VCaP (cell line): ENCODE results near the gene KSR1.

Source experiments
- H3K27ac ChIP-seq: fragments of 450-650 bp; 2 replicates; pipeline ENCODE4 v1.5.1; 2017
- TF ChIP-seq, protein P1 (sequence below): fragments of 450-650 bp; conservative IDR thresholded peaks from 2 replicates; pipeline ENCODE4 v1.5.1; 2017; ENCODE audit warnings: mild to moderate bottlenecking, moderate library complexity

The KSR1 gene

DNA sequence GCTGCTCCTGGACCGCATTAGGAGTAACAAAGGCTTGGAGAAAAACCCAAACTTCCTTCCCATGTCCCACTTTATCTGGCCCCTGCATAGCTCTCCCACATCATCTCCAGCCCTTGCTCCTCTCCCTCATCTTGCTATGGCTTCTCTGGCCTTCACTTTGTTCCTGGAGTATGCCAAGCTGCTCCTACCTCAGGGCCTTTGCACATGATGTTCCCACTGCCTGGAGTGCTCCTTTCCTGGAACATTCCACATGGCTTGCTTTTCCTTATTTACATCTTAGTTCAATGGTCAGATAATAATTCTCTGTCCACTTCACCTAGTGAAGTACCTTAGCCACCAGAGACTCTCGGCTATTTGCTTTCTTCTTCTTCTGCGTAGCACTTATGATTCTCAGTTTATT lies 4.3 kb upstream of the KSR1 start:
- H3K27ac ChIP-seq, result no peak overlapping the region
- TF ChIP-seq, protein P1, sequence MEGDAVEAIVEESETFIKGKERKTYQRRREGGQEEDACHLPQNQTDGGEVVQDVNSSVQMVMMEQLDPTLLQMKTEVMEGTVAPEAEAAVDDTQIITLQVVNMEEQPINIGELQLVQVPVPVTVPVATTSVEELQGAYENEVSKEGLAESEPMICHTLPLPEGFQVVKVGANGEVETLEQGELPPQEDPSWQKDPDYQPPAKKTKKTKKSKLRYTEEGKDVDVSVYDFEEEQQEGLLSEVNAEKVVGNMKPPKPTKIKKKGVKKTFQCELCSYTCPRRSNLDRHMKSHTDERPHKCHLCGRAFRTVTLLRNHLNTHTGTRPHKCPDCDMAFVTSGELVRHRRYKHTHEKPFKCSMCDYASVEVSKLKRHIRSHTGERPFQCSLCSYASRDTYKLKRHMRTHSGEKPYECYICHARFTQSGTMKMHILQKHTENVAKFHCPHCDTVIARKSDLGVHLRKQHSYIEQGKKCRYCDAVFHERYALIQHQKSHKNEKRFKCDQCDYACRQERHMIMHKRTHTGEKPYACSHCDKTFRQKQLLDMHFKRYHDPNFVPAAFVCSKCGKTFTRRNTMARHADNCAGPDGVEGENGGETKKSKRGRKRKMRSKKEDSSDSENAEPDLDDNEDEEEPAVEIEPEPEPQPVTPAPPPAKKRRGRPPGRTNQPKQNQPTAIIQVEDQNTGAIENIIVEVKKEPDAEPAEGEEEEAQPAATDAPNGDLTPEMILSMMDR, result no peak

DNA sequence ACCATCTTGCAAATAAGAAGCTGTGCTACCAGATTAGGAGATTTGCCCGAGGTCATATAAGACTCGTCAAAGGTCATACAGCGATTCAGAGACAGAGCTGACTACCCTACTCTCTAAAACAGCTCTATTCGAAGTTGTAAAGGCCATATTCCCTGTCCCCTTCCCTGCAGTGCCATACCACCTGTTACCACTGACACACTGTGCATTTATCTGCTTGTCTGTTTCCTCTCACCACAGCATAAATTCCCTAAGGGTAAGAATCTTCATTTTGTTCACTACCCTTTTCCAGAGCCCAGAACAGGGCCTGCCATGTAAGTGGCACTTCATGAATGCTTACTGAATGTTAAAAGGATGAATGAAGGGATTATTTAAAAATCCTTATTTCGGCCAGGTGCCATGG lies 3.4 kb upstream of the KSR1 start:
- H3K27ac ChIP-seq, result no peak overlapping the region
- TF ChIP-seq, protein P1, result no peak; the same call in 1 of the 2 replicates

DNA sequence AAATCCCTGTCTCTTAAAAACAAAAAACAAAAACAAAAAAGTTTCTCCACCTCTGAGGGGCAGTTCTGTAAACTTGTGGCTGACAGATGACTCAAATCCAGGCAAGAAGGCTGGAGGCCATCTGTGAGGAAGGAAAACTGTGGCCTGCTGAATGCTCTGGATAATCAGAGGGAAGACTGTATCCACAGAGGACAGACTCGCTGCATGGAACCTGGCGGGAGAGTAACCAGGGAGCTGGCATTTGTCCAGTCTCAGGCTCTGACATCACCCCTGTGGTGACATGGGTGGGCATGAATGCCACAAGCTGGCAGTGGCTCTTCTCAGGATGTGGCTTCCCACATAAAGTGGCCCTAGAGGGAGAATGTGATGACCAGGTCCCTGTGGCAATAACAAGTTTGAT lies 2.8 kb upstream of the KSR1 start:
- TF ChIP-seq, protein P1, result no peak
- H3K27ac ChIP-seq, result no peak overlapping the region

DNA sequence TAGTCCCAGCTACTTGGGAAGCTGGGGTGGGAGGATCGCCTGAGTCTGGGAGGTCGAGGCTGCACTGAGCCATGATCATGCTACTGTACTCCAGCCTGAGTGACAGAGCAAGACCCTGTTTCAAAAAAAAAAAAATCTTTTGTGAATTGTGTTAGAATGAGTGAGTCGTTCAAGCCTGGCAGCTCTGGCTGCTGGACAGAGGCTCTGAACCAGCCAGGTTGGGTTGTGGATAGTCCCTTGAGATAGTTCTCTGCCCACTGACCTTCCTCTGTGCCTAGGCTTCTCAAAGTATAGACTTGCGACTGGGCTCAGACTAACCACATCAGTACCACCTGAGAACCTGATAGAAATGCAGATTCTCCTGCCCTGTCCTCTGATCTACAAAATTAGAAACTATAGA lies 2.2 kb upstream of the KSR1 start:
- TF ChIP-seq, protein P1, result no peak
- H3K27ac ChIP-seq, result no peak overlapping the region

DNA sequence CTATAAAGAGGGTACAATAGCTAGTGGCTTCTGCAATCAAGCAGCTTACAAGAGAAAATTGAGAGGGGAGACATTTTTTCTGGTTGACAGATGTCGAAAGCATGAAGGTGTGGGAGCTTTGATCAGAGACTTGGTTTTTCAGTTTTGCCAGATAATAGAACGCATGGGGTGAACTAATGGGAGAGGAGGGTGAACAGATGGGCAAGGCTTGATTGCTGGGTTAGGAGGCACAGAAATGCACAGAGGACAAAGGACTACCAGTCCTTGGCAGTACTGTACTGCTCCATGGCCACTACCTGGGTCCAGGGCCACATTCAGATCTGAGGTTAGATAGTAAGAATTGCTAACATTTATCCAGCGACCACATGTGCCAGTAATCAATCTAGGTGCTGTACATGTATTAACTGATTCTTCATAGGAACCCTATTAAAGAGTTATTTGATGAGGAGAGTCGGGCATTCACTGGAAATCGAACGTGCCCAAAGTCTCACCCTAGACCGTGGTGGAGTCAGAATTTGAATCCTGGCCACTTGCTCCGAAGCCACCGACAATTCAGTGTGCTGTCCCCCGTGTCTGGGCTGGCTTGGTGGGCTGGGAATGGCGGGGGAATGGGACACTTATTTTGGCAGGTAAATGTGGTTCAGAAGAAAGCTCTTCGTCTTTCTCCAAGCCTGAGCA lies 873 bp upstream of the KSR1 start:
- peak overlapping the region; percentile 45; the same call in 1 of the 2 replicates for H3K27ac ChIP-seq
- TF ChIP-seq, protein P1, result no peak

DNA sequence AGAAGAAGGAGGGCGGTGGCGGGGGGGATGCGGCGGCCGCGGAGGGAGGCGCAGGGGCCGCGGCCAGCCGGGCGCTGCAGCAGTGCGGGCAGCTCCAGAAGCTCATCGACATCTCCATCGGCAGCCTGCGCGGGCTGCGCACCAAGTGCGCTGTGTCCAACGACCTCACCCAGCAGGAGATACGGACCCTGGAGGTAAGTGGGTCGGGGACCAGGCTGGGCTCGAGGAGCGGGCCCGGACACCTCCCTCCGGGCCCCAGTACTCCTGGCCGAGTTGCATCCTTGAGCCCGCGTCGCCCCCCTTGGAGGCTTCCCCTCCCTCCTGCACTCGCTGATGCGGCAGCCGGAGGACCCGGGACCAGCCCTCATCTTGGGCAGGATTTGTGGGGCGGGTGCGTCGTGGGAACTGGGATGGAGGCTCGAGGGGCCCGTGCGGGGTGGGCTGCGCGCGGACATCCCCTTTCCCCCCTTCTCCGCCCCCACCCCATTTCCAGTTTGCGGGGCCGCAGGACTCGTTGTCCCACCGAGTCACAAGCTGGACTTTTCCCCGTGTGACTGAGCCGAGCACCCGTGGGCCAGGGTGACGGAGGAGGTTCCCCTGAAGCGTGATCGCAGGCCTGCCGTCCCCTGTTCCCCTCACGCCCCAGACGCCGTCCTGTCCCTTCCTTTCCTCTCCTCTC lies 572 bp downstream of the KSR1 start:
- TF ChIP-seq, protein P1, result no peak
- H3K27ac ChIP-seq, result peak overlapping the region; percentile 45; the same call in 1 of the 2 replicates

DNA sequence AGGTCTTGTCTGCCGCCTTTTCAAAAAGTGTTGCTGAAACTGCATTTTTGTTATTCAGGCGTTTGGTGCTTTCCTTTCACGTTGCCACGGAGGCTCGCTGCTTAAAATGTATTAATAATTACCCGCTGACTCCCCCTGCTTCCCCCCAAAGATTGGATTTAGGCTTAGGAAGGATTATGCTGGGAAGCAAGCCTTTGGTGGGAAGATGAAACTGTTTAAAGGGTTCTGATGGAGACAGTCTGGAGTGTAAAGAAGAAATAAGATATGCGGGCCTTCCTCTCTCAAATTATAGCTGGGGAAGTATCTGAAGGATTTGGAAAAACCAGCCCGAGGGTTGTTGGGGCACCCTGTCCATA lies 1.1 kb downstream of the KSR1 start:
- no peak overlapping the region for H3K27ac ChIP-seq
- TF ChIP-seq, protein P1, result no peak
